ENCODE measurements around the gene SHISAL1. TPM values are rescaled to one million over a fixed set of nuclear protein-coding genes. Genes with fewer than 3 reads are reported as not detected.

SHISAL1 gene
- total RNA-seq, 1 donor, result 11.4 TPM

GRCh38 chr22:44196241-44196640, 116.5 kb downstream of the SHISAL1 start:
- DNase-seq (ENCODE audit: low read depth), result no peak
- H3K4me3 ChIP-seq (ENCODE audit: low read depth, low read length), result no peak overlapping the region
- no peak for TF ChIP-seq CTCF (IDR thresholded peaks at IDR 0.05; ENCODE audit: insufficient read depth, low read length)

GRCh38 chr22:44195189-44195871, 117.4 kb downstream of the SHISAL1 start:
- TF ChIP-seq CTCF (IDR thresholded peaks at IDR 0.05; ENCODE audit: insufficient read depth, low read length), result no peak
- no peak overlapping the region for H3K4me3 ChIP-seq (ENCODE audit: low read depth, low read length)
- no peak for DNase-seq (ENCODE audit: low read depth)

- TF ChIP-seq CTCF (IDR thresholded peaks at IDR 0.05; ENCODE audit: insufficient read depth, low read length), result no peak
Observed at GRCh38 chr22:44194569-44194968, 118.2 kb downstream of the SHISAL1 start.

More at GRCh38 chr22:44194569-44194968, 118.2 kb downstream of the SHISAL1 start:
- DNase-seq (ENCODE audit: low read depth), result no peak
- H3K4me3 ChIP-seq (ENCODE audit: low read depth, low read length), result no peak overlapping the region

Other genes starting within 250 kb of the SHISAL1 start
- gene PARVG, start 132.0 kb downstream of the SHISAL1 start, total RNA-seq (ENCODE audit: low replicate concordance), result not detected in 2 replicates
- gene RTL6, start 185.3 kb upstream of the SHISAL1 start, total RNA-seq (ENCODE audit: low replicate concordance), result 14.3 and 28.7 TPM in 2 replicates

Data from fibroblast of the aortic adventitia (primary cell).